Upper lobe of left lung (tissue), 4 donors: ENCODE results near the gene SPAG7.

Experiments
- CTCF ChIP-seq, 6 experiments: fragments of 450-650 bp in 4 of 6; fragments of 200-600 bp in 2 of 6; sonication (generic) in 2 of 6; IDR thresholded peaks; one replicate each; pipeline ENCODE4 v1.5.1; 2016 to 2019; ENCODE audit warnings: antibody characterized with exemption in 6 of 6
- EP300 ChIP-seq, 4 donors: sonication (generic); formaldehyde crosslinking; IDR thresholded peaks; one replicate each; pipeline ENCODE4 v1.5.1; 2017; ENCODE audit warnings: antibody characterized with exemption in 4 of 4, control low read depth in 2 of 4
- POLR2A ChIP-seq, 4 donors: fragments of 450-650 bp; IDR thresholded peaks; one replicate each; pipeline ENCODE4 v1.5.1; 2016 to 2017; ENCODE audit warnings: antibody characterized with exemption in 4 of 4, mild to moderate bottlenecking in 2 of 4
- POLR2AphosphoS5 ChIP-seq, 2 donors: sonication (generic); formaldehyde crosslinking; IDR thresholded peaks; one replicate each; pipeline ENCODE4 v1.5.1; 2017; ENCODE audit warnings: antibody characterized with exemption in 2 of 2

- TF ChIP-seq CTCF (IDR thresholded peaks at IDR 0.05) (peak in 2 of 6 experiments; percentile 13 to 16), EP300 (IDR thresholded peaks at IDR 0.05) (no peak), POLR2AphosphoS5 (IDR thresholded peaks at IDR 0.05) (peak in 1 of 2 donors; percentile 59), POLR2A (IDR thresholded peaks at IDR 0.05) (peak in 3 of 4 donors; percentile 11 to 72 (median 38))
Observed at GRCh38 chr17:4948931-4949320, 18.7 kb downstream of the SPAG7 start.
